NCI-H2171 treated with DMSO at 0.1 percent for 48 hours (cell line): ENCODE data around the gene TTC3.

Experiments
- DNase-seq: peaks from one replicate; lab custom pipeline; 2025; lab: John Stamatoyannopoulos, UW

Gene TTC3

GRCh38 chr21:37153196-37153934 lies 80.3 kb downstream of the TTC3 start:
- DNase-seq: no peak

- no peak for DNase-seq
These were observed 80.9 kb downstream of the TTC3 start for GRCh38 chr21:37153935-37154350.

- no peak for DNase-seq
These were observed 82.1 kb downstream of the TTC3 start for GRCh38 chr21:37155186-37155585.

- no peak for DNase-seq
These were observed 84.9 kb downstream of the TTC3 start for GRCh38 chr21:37157938-37158337.

- DNase-seq: no peak
These were observed 86.2 kb downstream of the TTC3 start for GRCh38 chr21:37159053-37159776.

- DNase-seq: no peak
These were observed 86.9 kb downstream of the TTC3 start for GRCh38 chr21:37159949-37160348.

- DNase-seq: peak; percentile 11
These were observed 91.7 kb downstream of the TTC3 start for GRCh38 chr21:37164742-37165141.

GRCh38 chr21:37165586-37165985 lies 92.5 kb downstream of the TTC3 start:
- DNase-seq: no peak

GRCh38 chr21:37166733-37167132 lies 93.7 kb downstream of the TTC3 start:
- DNase-seq: peak; percentile 61

- no peak for DNase-seq
These were observed 95.6 kb downstream of the TTC3 start for GRCh38 chr21:37168666-37169065.

GRCh38 chr21:37172646-37173045 lies 99.6 kb downstream of the TTC3 start:
- DNase-seq: no peak

- no peak for DNase-seq
These were observed 103.7 kb downstream of the TTC3 start for GRCh38 chr21:37176716-37177115.

GRCh38 chr21:37181059-37181458 lies 108.0 kb downstream of the TTC3 start:
- no peak for DNase-seq

GRCh38 chr21:37182222-37182621 lies 109.2 kb downstream of the TTC3 start:
- DNase-seq: no peak

- no peak for DNase-seq
These were observed 110.7 kb downstream of the TTC3 start for GRCh38 chr21:37183749-37184148.

GRCh38 chr21:37184784-37185593 lies 111.9 kb downstream of the TTC3 start:
- DNase-seq: no peak

- no peak for DNase-seq
These were observed 113.9 kb downstream of the TTC3 start for GRCh38 chr21:37186983-37187382.

- no peak for DNase-seq
These were observed 115.8 kb downstream of the TTC3 start for GRCh38 chr21:37188825-37189224.

GRCh38 chr21:37192019-37192418 lies 119.0 kb downstream of the TTC3 start:
- no peak for DNase-seq

GRCh38 chr21:37193006-37193405 lies 120.0 kb downstream of the TTC3 start:
- no peak for DNase-seq

GRCh38 chr21:37193676-37194075 lies 120.6 kb downstream of the TTC3 start:
- DNase-seq: no peak

GRCh38 chr21:37195059-37195458 lies 122.0 kb downstream of the TTC3 start:
- peak; percentile 35 for DNase-seq

- no peak for DNase-seq
These were observed 122.6 kb downstream of the TTC3 start for GRCh38 chr21:37195610-37196009.
